ENCODE measurements around the gene CRISP1.
"Not testable (repeated sequence)": the region's sequence is repeated elsewhere in the genome, so short reads cannot be mapped to it uniquely, and the experiment has no call there.

Gene CRISP1

GRCh38 chr6:49866485-49866943 is at the start of gene CRISP1:
TSS of gene CRISP1 (minus strand) at chr6:49866535. CDS start at chr6:49857400, 9,135 bp downstream.
- no peak for DNase-seq (ENCODE audit: low read depth in 2 of 2)

GRCh38 chr6:49915035-49915434 is 48.7 kb upstream of the CRISP1 start:
- no peak for DNase-seq (ENCODE audit: low read depth in 2 of 2)

GRCh38 chr6:49913636-49914375 is 47.5 kb upstream of the CRISP1 start:
- DNase-seq (ENCODE audit: low read depth in 2 of 2), result no peak

DNA sequence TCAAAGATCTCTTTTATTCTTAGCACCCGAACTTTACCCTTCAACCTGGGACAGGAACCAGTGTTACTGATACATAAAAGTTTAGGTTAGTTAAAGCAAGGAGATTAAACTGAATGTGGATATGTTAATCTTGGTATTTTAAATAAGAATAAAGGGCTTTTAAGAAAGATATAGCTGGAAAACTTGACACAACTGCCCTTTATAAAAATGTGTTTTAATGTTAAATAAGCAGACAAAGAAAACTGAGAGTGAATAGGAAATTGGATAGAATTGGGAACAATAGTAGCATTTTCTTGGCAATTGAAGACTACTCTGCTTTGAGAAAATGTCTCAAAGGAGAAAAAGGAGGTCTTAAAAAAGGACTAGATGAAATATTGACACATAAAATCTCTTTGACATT is 45.9 kb upstream of the CRISP1 start:
- no peak for DNase-seq (ENCODE audit: low read depth in 2 of 2)

DNA sequence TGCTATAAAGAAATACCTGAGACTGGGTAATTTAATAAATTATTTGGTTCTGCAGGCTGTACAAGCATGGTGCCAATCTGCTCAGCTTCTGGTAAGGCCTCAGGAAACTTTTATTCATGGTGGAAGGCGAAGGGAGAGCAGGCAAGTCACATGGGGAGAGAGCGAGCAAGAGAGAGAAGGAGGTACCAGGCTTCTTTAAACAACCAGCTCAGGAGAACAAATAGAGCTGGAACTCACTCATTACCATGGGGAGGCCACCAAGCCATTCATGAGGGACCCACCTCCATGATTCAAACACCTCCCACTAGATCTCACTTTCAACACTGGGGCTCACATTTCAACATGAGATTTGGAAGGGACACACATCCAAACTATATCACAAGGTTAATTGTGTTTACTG is 44.9 kb upstream of the CRISP1 start:
- DNase-seq (ENCODE audit: low read depth in 2 of 2), result no peak

DNA sequence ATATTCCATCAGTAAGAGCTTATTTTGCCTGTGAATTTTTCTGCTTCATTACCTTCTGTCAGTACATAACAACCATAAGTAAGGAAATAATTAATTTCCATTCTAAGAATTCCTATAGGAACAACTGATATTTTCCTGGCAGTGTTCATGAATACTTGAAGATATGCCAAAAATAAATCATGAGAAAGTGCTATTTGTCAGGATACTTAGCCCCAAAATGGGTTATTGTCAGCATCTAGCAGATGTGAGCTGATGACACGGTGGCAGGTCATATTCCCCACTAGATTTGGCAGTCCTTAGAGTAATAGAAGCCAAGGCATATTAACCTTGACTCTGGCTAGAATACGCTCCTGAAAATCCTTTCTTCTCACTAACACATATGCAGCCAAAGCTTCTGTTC is 43.2 kb upstream of the CRISP1 start:
- no peak for DNase-seq (ENCODE audit: low read depth in 2 of 2)

- DNase-seq (ENCODE audit: low read depth in 2 of 2), result no peak
Measured at GRCh38 chr6:49906526-49906925, 40.2 kb upstream of the CRISP1 start.

- no peak for DNase-seq (ENCODE audit: low read depth in 2 of 2)
Measured at GRCh38 chr6:49905296-49905695, 39.0 kb upstream of the CRISP1 start.

GRCh38 chr6:49902856-49903255 is 36.5 kb upstream of the CRISP1 start:
- DNase-seq (ENCODE audit: low read depth in 2 of 2), result no peak

- DNase-seq (ENCODE audit: low read depth in 2 of 2), result no peak
Measured at GRCh38 chr6:49898904-49899566, 32.7 kb upstream of the CRISP1 start.

DNA sequence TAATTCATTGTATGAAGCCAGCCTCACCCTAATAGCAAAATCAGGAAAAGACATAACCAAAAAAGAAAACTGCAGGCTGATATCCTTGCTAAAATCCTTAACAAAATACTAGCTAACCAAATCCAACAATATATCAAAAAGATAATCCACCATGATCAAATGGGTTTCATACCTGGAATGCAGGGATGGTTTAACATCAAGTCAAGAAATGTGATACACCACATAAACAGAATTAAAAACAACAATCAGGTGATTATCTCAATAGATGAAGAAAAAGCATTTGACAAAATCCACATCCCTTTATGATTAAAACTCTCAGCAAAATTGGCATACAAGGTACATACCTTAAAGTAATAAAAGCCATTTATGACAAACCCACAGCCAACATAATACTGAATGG is 29.2 kb upstream of the CRISP1 start:
- DNase-seq (ENCODE audit: low read depth in 2 of 2), result not testable (repeated sequence)

DNA sequence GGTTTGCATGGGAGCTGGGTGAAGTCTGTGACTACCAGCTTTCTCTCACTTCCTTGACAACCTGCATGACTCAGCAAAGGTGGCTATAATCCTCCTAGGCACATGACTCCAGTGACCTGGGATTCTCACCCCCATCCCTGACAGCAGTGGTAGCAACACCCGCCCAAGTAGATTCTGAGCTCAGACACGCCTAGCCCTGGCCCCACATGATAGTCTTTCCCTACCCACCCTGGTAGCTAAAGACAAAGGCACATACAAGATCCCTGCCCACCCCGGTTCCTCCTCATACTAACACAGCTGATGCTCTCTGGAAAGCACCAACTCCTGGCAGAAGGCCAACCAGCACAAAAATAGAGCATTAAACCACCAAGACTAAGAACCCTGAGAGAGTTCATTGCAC is 25.9 kb upstream of the CRISP1 start:
- DNase-seq (ENCODE audit: low read depth in 2 of 2), result no peak

DNA sequence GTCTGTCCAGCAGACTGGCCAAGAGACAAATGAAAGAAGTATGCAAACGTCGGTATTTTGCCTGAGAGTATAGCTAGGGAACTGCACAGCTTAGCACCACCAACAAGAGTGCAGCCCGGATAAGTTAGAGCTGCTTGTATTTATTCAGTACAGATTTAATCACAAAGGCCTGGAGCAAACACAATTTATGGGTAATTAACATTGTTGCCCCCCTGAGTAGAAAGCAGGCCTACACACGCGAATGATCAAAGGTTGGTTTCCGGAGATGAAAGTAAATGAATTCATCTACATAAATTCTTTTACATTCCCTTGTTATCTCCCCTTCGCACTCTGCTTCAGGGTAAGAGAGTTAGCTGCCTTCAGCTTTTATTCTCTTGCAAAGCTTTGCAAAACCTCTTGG is 24.7 kb upstream of the CRISP1 start:
- DNase-seq (ENCODE audit: low read depth in 2 of 2), result no peak

DNA sequence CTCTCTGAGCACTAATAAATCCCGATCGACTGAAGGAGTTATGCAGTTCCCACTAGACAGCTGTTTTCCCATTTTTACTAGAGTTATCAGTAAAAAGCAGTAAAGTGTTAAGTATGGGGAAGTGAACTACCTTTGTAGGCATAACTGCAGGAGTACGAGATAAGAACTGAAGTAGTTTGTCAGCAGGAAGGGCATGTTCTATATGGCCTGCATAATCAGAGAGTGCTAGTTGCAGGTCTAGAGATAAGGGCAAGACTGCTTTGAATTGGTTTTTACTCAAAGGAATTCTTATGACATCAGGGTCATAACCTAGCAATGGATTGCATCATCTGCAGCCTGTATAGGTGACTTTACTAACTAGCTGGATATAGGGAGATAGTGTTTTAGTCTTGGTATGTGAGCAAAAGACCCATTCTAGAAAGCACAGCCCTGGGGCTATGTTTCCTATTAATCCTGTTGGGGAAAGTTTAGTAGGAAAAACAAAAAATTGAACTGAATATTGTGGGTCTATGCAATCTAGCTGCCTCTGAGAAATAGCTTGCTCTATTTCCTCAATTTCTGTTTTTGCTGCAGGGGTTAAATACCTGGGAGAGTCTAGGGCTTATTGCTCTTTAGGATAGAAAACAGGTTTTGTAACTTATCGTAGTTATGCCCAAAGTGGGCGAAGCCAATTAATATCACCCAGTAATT is 22.6 kb upstream of the CRISP1 start:
- DNase-seq (ENCODE audit: low read depth in 2 of 2), result no peak

GRCh38 chr6:49868951-49869529 is 2.7 kb upstream of the CRISP1 start:
- DNase-seq (ENCODE audit: low read depth in 2 of 2), result no peak

DNA sequence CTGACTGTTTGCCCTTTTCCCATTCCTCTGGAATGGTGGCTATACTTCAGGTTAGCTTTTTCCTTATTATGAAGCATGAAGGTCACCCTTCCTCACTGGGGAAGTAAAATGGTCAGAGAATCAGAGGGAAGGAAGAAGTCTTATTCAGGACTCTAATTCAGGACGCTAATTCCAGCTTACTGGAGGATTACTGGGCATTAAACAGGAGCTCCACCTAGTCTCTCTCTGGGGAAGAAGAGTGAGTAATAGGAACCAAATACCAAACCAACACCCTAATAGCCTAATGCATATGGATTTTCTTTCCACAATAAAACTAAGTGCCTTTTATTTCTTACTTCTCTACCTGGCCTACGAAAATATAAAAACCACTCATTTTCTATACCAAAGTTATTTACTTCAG is 10.1 kb downstream of the CRISP1 start:
- no peak for DNase-seq (ENCODE audit: low read depth in 2 of 2)

- no peak for DNase-seq (ENCODE audit: low read depth in 2 of 2)
Measured at GRCh38 chr6:49855221-49855620, 11.1 kb downstream of the CRISP1 start.

DNA sequence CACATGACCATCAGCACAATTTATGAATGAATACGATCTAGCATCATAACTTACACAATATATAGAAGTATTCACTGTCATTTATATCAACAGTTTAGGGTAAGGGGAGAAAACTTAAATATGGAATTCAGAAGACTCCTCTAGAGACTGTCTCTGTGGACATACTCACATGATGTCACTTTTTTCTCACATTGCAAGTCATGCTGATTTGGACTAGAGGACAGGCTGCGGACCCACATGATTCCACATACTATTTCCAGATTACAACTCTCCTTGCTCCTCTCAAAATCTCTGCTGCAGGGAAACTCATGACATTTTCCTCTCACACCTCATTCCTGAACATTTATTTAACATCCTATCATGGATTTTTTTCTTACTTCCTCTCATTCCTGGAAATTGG is 13.4 kb downstream of the CRISP1 start:
- DNase-seq (ENCODE audit: low read depth in 2 of 2), result no peak

- DNase-seq (ENCODE audit: low read depth in 2 of 2), result no peak
Measured at GRCh38 chr6:49849213-49849907, 17.0 kb downstream of the CRISP1 start.

GRCh38 chr6:49847673-49848072 is 18.7 kb downstream of the CRISP1 start:
- DNase-seq (ENCODE audit: low read depth in 2 of 2), result no peak

DNA sequence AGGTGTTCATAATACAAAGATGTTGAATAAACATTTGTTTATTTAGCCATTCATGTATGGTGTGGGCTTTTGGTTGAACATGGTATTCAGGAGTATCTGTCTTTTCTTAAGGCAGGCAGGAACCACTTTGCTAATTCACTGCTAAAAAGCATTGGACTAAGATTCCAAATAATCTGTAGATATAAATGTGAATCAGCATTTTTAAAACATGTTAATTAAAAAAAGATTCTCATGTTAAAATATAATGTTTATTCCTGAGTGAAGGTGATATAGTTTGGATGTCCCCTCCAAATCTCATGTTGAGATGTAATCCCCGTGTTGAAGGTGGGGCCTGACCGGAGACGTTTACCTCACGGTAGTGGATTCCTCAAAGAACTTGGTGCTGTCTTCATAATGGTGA is 19.3 kb downstream of the CRISP1 start:
- no peak for DNase-seq (ENCODE audit: low read depth in 2 of 2)

GRCh38 chr6:49841424-49841823 is 24.9 kb downstream of the CRISP1 start:
- DNase-seq (ENCODE audit: low read depth in 2 of 2), result no peak
